ENCODE measurements around the gene NAA60. TPM values are rescaled to one million over a fixed set of nuclear protein-coding genes. Genes with fewer than 3 reads are reported as not detected.
A peak's percentile ranks its signal among the peaks of the same experiment; 100 is the strongest.

Gene NAA60
- total and polyA plus RNA-seq, 9 of the 15 experiments (the other 6 are each of a cell fraction or from before 2014, with no cell fraction given): 2.1 to 49.4 (median 10.3) TPM

DNA sequence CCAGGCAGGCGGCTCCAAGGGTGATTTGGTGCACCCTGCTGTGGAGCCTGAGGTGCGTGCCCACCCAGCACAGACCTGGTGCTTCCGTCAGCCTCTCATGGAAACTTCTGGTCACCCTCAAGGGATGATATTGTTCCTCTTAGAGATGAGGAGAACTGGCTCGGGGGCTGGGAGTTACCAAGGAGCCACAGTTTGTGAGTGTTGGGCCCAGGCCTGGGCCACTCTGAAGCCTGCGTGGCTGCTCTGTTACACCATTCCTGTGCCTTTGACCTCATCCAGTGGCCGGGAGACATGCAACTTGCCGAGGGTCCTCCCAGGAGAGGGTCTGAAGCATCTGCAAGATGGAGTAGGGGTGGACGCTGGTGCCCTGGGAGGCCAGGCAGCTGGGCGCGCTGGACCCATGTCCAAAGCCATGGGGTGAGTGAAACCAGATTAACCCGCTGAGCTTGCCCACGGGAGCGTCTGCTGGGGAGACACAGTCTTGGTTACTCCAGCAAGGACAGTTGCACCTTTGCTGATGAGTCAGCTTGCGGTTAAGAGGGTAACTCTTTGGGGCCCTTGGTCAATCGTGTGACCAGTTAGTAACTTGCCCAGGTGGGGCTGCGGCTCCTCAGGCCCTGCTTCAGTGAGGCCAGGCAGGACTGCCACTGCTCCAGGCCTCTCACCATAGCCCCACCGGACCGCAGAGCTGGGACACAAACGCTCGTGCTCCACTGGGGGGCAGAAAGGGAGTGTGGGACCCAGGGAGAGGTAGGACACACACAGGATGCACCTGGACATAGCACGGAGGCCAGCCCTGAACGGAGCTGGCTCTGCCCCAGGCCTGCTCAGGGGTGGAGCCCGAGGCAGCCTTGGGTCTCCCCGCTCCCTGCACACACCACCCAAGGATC is 44.3 kb downstream of the NAA60 start:
- TF ChIP-seq ZBTB11 (CRISPR knock-in tag; IDR thresholded peaks at IDR 0.05): peak in 1 of 3 experiments; percentile 57; a peak in 1 of 6 replicates
- TF ChIP-seq KLF10 (CRISPR knock-in tag; IDR thresholded peaks at IDR 0.05): no peak
- TF ChIP-seq, protein P1, sequence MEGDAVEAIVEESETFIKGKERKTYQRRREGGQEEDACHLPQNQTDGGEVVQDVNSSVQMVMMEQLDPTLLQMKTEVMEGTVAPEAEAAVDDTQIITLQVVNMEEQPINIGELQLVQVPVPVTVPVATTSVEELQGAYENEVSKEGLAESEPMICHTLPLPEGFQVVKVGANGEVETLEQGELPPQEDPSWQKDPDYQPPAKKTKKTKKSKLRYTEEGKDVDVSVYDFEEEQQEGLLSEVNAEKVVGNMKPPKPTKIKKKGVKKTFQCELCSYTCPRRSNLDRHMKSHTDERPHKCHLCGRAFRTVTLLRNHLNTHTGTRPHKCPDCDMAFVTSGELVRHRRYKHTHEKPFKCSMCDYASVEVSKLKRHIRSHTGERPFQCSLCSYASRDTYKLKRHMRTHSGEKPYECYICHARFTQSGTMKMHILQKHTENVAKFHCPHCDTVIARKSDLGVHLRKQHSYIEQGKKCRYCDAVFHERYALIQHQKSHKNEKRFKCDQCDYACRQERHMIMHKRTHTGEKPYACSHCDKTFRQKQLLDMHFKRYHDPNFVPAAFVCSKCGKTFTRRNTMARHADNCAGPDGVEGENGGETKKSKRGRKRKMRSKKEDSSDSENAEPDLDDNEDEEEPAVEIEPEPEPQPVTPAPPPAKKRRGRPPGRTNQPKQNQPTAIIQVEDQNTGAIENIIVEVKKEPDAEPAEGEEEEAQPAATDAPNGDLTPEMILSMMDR (IDR thresholded peaks at IDR 0.05 in 2 of 3, conservative IDR thresholded peaks at IDR 0.05 in 1 of 3; ENCODE audit: insufficient read depth in 2 of 3, low read depth in 1 of 3, low read length in 3 of 3): peak in 1 of 3 experiments; percentile 49; a peak in 2 of 6 replicates
- peak; percentile 61 for TF ChIP-seq POLR2G (IDR thresholded peaks at IDR 0.05; ENCODE audit: low read depth, low read length)
- TF ChIP-seq SMC3 (conservative IDR thresholded peaks at IDR 0.05; ENCODE audit: insufficient read depth, low read depth, low read length): no peak
- TF ChIP-seq CTCFL (IDR thresholded peaks at IDR 0.05; ENCODE audit: borderline replicate concordance, insufficient read depth, low read depth, low read length, poor library complexity, severe bottlenecking): peak; percentile 10
- no peaks in the 10 kb centered on the region; the same call in 1 of the 2 replicates for H4K20me1 ChIP-seq (replicated peaks; ENCODE audit: control insufficient read depth, insufficient read depth, low read length)
- intact Hi-C loops (cut with micrococcal nuclease): no loop called here
- no peaks in the 10 kb centered on the region for H3K9me1 ChIP-seq (ENCODE audit: control insufficient read depth, insufficient read depth, low read length)
- H3K36me3 ChIP-seq (ENCODE audit: control insufficient read depth, insufficient read depth, low read length): peaks cover 39% of the 10 kb centered on the region; the same call in 2 of the 3 replicates
- BruUV-seq (replicated peaks): no TSS peak
- no peaks in the 10 kb centered on the region for H3K27me3 ChIP-seq (ENCODE audit: control insufficient read depth in 2 of 2, insufficient read depth in 2 of 2, low read length in 2 of 2)
- ChIA-PET POLR2A (interaction anchor here (0.6 to 1.3 kb wide), 2 partner anchors 9 to 28 kb away, joined by 3 to 5 read pairs; no protein-coding TSS in a partner anchor), CTCF (ENCODE audit: low intra/inter-chr PET ratio) (no interaction called here)
- in situ Hi-C loops (cut with MboI): no loop called here
- peak; percentile 64 for ATAC-seq
- H3K9me3 ChIP-seq (replicated peaks; ENCODE audit: control insufficient read depth, insufficient read depth, low read depth, low read length): no peaks in the 10 kb centered on the region
- H2AFZ ChIP-seq (ENCODE audit: low read depth, low read length): no peak overlapping the region
- H3K4me3 ChIP-seq: no peak overlapping the region
- H3K27ac ChIP-seq (ENCODE audit: extremely low read depth, low read depth, low read length): no peak overlapping the region
- FAIRE-seq: no peak
- no peak overlapping the region; a peak in 1 of 4 replicates for H3K9ac ChIP-seq (ENCODE audit: insufficient read depth in 1 of 2, low read depth in 2 of 2, low read length in 2 of 2)
- WGBS (ENCODE audit: insufficient coverage, low coverage, missing lambda C conversion rate): 80% methylated on average over 24 of the region's 24 CpGs
- DNase-seq (ENCODE audit: extremely low read depth in 1 of 4, low spot score in 3 of 4): no peak
- H3K4me1 ChIP-seq (replicated peaks in 1 of 2; ENCODE audit: control insufficient read depth in 2 of 2, insufficient read depth in 2 of 2, low read length in 2 of 2): peaks cover 0 to 43% of the 10 kb centered on the region in 2 experiments; a peak in 2 of 5 replicates
- no peak overlapping the region for H3K4me2 ChIP-seq (ENCODE audit: insufficient read depth, low read length)
- no peaks in the 10 kb centered on the region for H3K79me2 ChIP-seq (ENCODE audit: control insufficient read depth, insufficient read depth, low read length)
